Lower leg skin (tissue), 3 donors: ENCODE results near the gene CIDEB.

Experiments
- POLR2A ChIP-seq, 2 donors: fragments of 450-650 bp; IDR thresholded peaks; one replicate each; pipeline ENCODE4 v1.6.1; 2016 to 2017; ENCODE audit warnings: antibody characterized with exemption in 2 of 2, mild to moderate bottlenecking in 1 of 2, moderate library complexity in 1 of 2
- TF ChIP-seq, protein P1 (sequence below), 3 donors: fragments of 450-650 bp; IDR thresholded peaks; one replicate each; pipeline ENCODE4 v1.5.1; 2016; ENCODE audit warnings: antibody characterized with exemption in 3 of 3, mild to moderate bottlenecking in 3 of 3, moderate library complexity in 2 of 3

GRCh38 chr14:24327303-24327702, 19.5 kb upstream of the CIDEB start:
- TF ChIP-seq POLR2A (IDR thresholded peaks at IDR 0.05), result no peak
- TF ChIP-seq, protein P1, sequence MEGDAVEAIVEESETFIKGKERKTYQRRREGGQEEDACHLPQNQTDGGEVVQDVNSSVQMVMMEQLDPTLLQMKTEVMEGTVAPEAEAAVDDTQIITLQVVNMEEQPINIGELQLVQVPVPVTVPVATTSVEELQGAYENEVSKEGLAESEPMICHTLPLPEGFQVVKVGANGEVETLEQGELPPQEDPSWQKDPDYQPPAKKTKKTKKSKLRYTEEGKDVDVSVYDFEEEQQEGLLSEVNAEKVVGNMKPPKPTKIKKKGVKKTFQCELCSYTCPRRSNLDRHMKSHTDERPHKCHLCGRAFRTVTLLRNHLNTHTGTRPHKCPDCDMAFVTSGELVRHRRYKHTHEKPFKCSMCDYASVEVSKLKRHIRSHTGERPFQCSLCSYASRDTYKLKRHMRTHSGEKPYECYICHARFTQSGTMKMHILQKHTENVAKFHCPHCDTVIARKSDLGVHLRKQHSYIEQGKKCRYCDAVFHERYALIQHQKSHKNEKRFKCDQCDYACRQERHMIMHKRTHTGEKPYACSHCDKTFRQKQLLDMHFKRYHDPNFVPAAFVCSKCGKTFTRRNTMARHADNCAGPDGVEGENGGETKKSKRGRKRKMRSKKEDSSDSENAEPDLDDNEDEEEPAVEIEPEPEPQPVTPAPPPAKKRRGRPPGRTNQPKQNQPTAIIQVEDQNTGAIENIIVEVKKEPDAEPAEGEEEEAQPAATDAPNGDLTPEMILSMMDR (IDR thresholded peaks at IDR 0.05), result no peak
